HAP-1 (cell line): ENCODE measurements around the gene NPC1.
"Not testable (repeated sequence)": the region's sequence is repeated elsewhere in the genome, so short reads cannot be mapped to it uniquely, and the experiment has no call there.

Source experiments
- DNase-seq, 2 experiments: peaks; one replicate each; pipeline ENCODE4 v3.0.0-alpha.2; 2016 to 2020; ENCODE audit warnings: low spot score in 2 of 2
- H3K27me3 ChIP-seq: fragments of 250-450 bp; sonication (Bioruptor Pico); 2 replicates; pipeline ENCODE4 v1.5.1; 2020; ENCODE audit warnings: low read depth, mild to moderate bottlenecking, moderate library complexity
- H3K36me3 ChIP-seq: fragments of 250-450 bp; sonication (Bioruptor Pico); replicated peaks from 2 replicates; pipeline ENCODE4 v1.5.1; 2020; ENCODE audit warnings: mild to moderate bottlenecking
- H3K4me1 ChIP-seq: fragments of 250-450 bp; sonication (Bioruptor Pico); 2 replicates; pipeline ENCODE4 v1.5.1; 2020; ENCODE audit warnings: mild to moderate bottlenecking
- H3K4me3 ChIP-seq: fragments of 250-450 bp; sonication (Bioruptor Pico); 2 replicates; pipeline ENCODE4 v1.5.1; 2020; ENCODE audit warnings: mild to moderate bottlenecking, moderate library complexity
- H3K9me3 ChIP-seq: fragments of 250-450 bp; sonication (Bioruptor Pico); 2 replicates; pipeline ENCODE4 v1.5.1; 2020; ENCODE audit warnings: mild to moderate bottlenecking, moderate library complexity
- in situ Hi-C: fragments of 300-500 bp; cut with MboI; formaldehyde crosslinking; loops from 3 replicates; pipeline ENCODE4 v1.14.3; 2020; ENCODE audit warnings: low sequenced_read_pairs, inconsistent platforms, mixed read lengths

NPC1 gene

DNA sequence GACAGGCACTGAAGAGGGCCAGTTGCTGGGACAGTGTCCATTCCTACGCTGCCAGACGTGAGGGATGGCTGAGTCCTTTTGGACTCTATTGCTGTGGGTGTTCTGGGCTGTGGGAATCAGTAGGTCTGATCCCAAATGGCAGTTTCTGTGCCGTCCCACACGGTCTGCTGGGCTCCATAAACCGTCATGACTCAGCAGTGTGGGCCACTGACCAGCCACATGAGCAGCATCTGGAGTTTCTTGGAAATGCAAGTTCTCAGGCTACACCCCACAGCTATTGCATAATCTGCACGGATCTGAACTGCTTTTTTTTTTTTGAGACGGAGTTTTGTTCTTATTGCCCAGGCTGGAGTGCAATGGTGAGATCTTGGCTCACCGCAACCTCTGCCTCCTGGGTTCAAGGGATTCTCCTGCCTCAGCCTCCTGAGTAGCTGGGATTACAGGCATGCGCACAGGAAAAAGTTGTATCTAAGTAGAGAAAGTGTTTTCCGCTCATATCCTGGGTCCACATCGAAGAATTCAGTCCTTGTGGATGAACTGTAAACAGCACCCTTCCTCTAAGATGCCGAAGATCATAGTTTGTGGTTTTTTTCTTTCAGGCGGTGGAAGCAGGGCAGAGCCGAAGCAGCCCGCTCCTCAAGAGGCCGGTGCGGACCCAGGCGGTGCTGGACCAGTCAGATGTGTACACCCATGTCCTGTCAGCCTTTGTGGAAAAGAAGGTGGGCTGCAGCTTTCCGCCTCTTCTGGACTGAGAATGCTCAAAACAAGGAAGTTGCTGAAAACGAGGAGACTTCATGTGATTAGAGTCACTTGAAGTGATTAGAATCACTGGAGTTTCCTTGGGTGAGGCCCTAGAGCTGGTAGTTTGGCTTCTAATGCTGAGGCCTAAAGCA lies 57.5 kb downstream of the NPC1 start:
- no peak for DNase-seq
- Histone ChIP-seq H3K9me3 (no peaks in the 10 kb centered on the region), H3K36me3 (peaks cover 75% of the 10 kb centered on the region), H3K27me3 (no peaks in the 10 kb centered on the region), H3K4me3 (no peak overlapping the region), H3K4me1 (no peaks in the 10 kb centered on the region)
- in situ Hi-C loops: no loop called here

DNA sequence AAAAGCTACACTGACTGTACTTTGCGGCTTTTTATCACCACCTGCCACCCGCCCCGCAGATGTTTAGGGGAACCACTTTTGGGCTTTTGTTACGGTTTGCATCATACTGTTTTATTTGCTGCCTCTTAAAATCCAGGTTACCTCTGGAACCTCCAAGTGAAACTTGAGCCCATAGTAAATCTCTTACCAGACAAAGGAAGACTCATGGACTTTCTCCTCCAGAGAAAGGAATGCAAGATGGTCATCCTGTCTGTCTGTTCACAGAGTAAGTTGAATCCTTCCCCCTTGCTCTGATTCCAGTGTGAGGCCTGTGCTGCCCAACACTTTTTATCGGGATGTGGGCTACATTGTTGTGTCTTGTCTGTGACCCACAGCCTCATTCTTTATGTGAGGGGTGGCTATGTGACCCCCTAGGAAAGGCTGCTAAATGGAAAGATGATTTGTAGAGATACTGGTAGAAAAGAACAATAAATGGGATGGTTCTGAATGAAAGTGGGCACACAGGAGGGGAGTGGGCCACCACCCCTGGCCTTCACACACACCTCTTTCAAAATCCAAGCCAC lies 59.7 kb downstream of the NPC1 start:
- H3K4me1 ChIP-seq: no peaks in the 10 kb centered on the region
- DNase-seq: no peak
- H3K36me3 ChIP-seq: peaks cover 69% of the 10 kb centered on the region

DNA sequence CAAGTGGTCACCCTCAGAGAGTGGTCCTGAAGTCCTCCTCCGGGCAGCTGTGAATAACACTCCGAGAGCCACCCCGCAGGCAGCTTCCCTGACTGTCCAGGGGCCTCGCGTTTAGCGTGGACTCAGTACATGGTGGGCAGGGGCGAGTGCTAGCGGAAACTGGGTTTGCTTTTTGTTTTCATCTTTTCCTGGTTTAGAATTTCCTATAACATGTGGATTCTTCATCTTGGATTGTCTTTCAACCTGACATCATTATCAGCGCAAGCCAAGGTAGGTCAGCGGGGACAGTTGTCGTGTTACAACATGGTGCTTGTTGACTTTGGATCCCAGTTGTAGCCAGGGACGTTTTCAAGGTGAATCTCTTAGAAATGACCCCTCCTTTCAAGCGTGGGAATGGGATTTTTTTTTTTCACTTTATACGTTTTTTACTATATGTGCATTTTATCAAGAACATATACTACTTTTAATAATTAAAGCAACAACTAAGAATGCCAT lies 62.0 kb downstream of the NPC1 start:
- peaks cover 55% of the 10 kb centered on the region for H3K36me3 ChIP-seq
- H3K27me3 ChIP-seq: no peaks in the 10 kb centered on the region
- no peak overlapping the region for H3K4me3 ChIP-seq
- no peaks in the 10 kb centered on the region for H3K4me1 ChIP-seq
- in situ Hi-C loops: loop anchor here (25.0 kb wide), 1 partner anchor 588 kb away; no protein-coding TSS in a partner anchor
- no peak for DNase-seq
- no peaks in the 10 kb centered on the region for H3K9me3 ChIP-seq

More for the DNA sequence above, 59.7 kb downstream of the NPC1 start:
- H3K27me3 ChIP-seq: no peaks in the 10 kb centered on the region
- in situ Hi-C loops: no loop called here
- no peak overlapping the region for H3K4me3 ChIP-seq
- H3K9me3 ChIP-seq: no peaks in the 10 kb centered on the region

DNA sequence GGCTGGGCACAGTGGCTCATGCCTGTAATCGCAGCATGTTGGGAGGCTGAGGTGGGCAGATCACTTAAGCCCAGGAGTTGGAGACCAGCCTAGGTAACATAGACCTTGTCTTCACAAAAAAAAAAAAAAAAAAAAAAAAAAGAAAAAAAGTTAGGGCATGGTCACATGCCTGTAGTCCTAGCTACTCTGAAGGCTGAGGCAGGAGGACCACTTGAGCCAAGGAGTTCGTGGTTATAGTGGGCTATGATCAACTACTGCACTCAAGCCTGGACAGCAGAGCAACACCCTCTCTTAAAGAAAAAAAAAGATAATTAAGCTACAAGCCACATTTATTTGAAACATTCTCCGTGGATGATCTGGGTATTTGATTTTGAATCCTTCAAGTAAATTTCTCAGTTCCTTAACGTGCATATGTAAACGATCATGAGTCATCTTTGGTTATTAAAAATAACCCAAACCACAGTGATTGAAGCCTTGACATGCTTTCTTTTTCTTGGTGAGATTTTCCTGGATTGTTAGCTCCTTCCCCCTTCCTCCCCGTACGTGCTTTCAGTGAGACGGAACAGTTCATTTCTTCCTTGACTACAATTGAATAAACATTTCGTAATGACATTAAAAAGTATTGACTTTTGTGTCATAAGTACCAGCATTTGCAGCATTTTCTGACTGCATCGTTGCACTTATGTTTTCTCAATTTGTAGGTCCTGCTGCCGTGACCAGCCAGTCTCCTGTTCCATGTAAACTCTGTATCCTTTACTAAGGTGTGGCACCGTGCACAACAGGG lies 62.7 kb downstream of the NPC1 start:
- peaks cover 55% of the 10 kb centered on the region for H3K36me3 ChIP-seq
- no peaks in the 10 kb centered on the region for H3K27me3 ChIP-seq
- no peak for DNase-seq
- in situ Hi-C loops: loop anchor here (25.0 kb wide), 1 partner anchor 589 kb away; no protein-coding TSS in a partner anchor
- no peaks in the 10 kb centered on the region for H3K9me3 ChIP-seq
- H3K4me3 ChIP-seq: no peak overlapping the region
- H3K4me1 ChIP-seq: no peaks in the 10 kb centered on the region

DNA sequence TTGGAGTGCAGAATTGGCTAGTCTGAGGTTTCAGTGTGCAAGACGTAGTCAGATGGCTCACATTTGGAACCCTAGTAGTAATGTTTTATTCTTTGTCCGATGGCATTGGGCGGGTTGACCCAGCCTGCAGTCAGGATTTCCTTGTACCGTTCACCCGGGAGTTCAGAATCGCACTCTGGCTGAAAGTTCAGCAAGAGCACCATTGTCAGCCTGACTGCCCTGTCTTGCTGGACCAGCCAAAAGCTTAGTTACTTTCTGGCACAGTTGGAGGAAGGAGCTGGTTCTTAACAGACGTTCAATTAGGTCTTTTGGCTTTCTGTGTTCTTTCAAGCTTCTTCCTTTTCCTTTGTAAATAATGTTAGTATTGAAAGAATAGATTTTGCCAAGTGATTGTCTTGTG lies 64.4 kb downstream of the NPC1 start:
- no peaks in the 10 kb centered on the region for H3K4me1 ChIP-seq
- no peaks in the 10 kb centered on the region for H3K27me3 ChIP-seq
- no peak for DNase-seq
- H3K9me3 ChIP-seq: no peaks in the 10 kb centered on the region
- peaks cover 50% of the 10 kb centered on the region for H3K36me3 ChIP-seq
- H3K4me3 ChIP-seq: no peak overlapping the region
- in situ Hi-C loops: loop anchor here (25.0 kb wide), 1 partner anchor 590 kb away; no protein-coding TSS in a partner anchor

DNA sequence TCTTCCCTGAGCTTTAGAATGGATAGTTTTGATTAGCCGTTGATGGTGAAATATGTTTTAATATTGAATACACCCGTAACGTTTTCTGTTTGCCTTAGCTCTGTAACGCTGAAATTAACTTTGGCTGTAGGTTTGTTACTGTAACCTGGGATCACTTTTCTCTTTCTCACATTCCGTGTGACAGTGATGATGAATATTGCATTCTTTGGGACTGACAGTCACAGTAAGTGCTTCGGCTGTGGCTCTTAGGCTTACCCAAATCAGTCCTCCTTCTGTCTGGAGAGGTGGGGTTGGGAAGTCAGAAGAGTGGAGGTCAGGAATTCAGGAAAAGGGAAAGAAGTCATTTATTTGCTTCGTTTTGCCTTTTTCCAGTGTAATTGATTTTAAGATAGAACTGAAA lies 65.0 kb downstream of the NPC1 start:
- Histone ChIP-seq H3K4me1 (no peaks in the 10 kb centered on the region), H3K27me3 (no peaks in the 10 kb centered on the region), H3K36me3 (peaks cover 45% of the 10 kb centered on the region), H3K4me3 (no peak overlapping the region), H3K9me3 (no peaks in the 10 kb centered on the region)
- no peak for DNase-seq
- in situ Hi-C loops: loop anchor here (25.0 kb wide), 1 partner anchor 591 kb away; no protein-coding TSS in a partner anchor

DNA sequence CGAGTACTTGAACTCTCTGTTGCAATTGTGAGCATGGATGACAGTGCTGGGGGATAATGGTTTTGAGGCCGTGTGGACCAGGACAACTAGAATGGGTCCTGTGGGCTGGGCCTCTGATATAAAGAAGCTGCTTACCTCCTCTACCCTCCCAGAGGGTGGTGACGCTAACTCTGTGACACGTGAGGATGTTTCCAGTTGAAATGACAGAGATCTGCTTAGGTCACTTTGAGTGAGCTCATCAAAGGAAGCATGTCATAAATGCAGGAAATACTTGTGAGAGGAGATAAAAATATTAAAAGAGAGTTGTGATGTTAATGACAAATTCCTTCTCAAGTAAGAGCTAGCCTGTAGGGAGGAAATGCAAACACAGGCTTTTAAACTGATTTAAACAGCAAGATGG lies 66.6 kb downstream of the NPC1 start:
- no peaks in the 10 kb centered on the region for H3K4me1 ChIP-seq
- no peak for DNase-seq
- in situ Hi-C loops: loop anchor here (10.0 to 25.0 kb wide), 2 partner anchors 295 to 593 kb away; no protein-coding TSS in a partner anchor
- H3K9me3 ChIP-seq: no peaks in the 10 kb centered on the region
- H3K4me3 ChIP-seq: no peak overlapping the region
- no peaks in the 10 kb centered on the region for H3K27me3 ChIP-seq
- H3K36me3 ChIP-seq: peaks cover 45% of the 10 kb centered on the region

DNA sequence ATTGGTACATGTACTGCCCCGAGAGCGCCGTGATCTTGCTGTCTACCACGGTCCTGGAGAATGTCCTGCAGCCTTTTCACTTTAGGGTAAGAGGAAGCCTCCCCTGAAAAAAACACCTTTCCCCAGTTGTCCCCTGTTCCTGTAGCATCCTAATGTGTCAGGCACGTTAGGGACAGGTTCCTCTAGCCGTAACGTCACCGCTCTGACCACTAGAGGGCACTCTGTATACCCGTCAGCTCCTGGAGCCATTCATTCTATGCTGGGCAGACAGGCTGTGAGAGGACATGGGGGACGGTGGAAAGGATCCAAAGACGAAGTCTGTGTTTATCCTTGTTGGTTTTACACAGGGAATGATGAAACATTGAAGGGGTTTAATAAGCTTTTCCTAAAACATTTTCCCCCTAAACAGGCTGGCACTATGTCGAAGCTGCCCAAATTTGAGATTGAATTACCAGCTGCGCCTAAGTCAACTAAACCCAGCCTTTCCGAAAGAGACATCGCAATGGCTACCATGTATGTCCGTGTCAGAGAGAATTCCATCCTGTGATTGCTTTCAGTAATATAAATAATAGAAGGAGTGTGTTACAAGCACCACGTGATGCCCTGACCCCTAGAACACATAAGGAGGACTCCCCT lies 70.3 kb downstream of the NPC1 start:
- in situ Hi-C loops: loop anchor here (10.0 to 25.0 kb wide), 2 partner anchors 299 to 596 kb away; no protein-coding TSS in a partner anchor
- DNase-seq: peak; percentile 64 to 84
- Histone ChIP-seq H3K27me3 (no peaks in the 10 kb centered on the region), H3K9me3 (no peaks in the 10 kb centered on the region), H3K36me3 (peaks cover 28% of the 10 kb centered on the region), H3K4me3 (no peak overlapping the region), H3K4me1 (no peaks in the 10 kb centered on the region)

DNA sequence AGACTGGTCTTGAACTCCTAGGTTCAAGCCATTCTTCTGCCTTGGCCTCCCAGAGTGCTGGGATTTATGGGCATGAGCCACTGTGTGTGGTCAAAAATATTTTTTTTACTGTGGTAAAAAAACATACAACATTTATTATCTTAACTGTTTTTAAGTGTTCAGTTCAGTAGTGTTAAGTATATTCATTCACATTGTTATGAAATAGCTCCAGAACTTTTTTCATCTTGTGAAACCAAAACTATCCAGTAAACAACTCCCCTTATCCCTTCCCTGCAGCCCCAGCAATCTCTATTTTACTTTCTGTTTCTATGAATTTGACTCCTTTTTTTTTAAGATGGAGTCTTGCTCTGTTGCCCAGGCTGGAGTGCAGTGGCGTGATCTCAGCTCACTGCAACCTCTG lies 73.7 kb downstream of the NPC1 start:
- in situ Hi-C loops: loop anchor here (10.0 to 25.0 kb wide), 2 partner anchors 302 to 600 kb away; no protein-coding TSS in a partner anchor
- Histone ChIP-seq H3K27me3 (no peaks in the 10 kb centered on the region), H3K36me3 (peaks cover 39% of the 10 kb centered on the region), H3K4me1 (no peaks in the 10 kb centered on the region), H3K4me3 (no peak overlapping the region), H3K9me3 (no peaks in the 10 kb centered on the region)
- no peak for DNase-seq

DNA sequence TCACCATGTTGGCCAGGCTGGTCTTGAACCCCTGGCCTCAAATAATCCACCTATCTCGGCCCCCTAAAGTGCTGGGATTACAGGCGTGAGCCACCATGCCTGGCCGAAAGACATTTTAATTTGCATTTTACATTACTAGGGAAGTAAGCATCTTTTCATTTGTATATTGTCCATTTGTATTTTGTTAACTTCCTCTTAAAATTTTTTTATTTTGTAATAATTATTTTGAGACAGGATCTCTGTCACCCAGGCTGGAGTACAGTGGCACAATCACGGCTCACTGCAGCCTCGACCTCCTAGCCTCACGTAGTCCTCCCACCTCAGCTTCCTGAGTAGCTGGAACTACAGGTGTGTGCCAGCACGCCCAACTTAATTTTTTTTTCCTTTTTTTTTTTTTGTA lies 74.1 kb downstream of the NPC1 start:
- not testable (repeated sequence) for DNase-seq, H3K27me3 ChIP-seq, H3K4me1 ChIP-seq, H3K4me3 ChIP-seq, H3K9me3 ChIP-seq
- peaks cover 43% of the 10 kb centered on the region for H3K36me3 ChIP-seq
- in situ Hi-C loops: loop anchor here (10.0 to 25.0 kb wide), 2 partner anchors 303 to 600 kb away; no protein-coding TSS in a partner anchor

DNA sequence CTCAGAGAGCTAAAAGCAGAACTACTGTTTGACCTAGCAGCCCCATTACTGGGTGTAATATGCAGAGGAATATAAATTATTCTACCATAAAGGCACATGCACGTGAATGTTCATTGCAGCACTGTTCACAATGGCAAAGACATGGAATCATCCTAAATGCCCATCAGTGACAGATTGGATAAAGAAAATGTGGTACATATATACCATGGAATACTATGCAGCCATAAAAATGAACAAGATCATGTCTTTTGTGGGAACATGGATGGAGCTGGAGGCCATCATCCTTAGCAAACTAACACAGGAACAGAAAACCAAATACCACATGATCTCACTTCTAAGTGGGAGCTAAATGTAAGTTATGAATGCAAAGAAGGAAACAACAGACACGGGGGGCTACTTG lies 75.4 kb downstream of the NPC1 start:
- H3K4me3 ChIP-seq, H3K4me1 ChIP-seq, DNase-seq, H3K9me3 ChIP-seq, H3K27me3 ChIP-seq: not testable (repeated sequence)
- H3K36me3 ChIP-seq: peaks cover 38% of the 10 kb centered on the region
- in situ Hi-C loops: loop anchor here (10.0 to 25.0 kb wide), 2 partner anchors 304 to 601 kb away; no protein-coding TSS in a partner anchor

DNA sequence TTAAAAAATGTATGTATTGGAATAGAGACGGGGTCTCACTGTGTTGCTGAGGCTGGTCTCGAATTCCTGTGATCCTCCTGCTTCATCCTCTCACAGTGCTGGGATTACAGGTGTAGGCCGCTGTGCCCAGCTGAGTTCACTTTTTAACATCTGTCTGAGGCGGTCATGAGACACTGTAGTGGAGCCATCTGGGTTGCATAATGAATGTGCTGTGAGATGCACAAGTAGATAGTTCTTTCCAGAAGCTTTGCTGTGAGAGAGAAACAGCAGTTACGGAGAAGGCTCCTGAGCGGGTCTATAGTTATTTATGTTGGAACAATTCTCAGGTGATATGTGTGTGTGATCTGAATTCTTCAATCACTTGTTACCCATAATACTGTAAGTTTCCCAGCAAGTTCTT lies 79.9 kb downstream of the NPC1 start:
- in situ Hi-C loops: loop anchor here (25.0 kb wide), 1 partner anchor 606 kb away; no protein-coding TSS in a partner anchor
- no peak for DNase-seq
- H3K4me1 ChIP-seq: peaks cover 13% of the 10 kb centered on the region
- H3K4me3 ChIP-seq: no peak overlapping the region
- no peaks in the 10 kb centered on the region for H3K9me3 ChIP-seq
- H3K27me3 ChIP-seq: no peaks in the 10 kb centered on the region
- peaks cover 35% of the 10 kb centered on the region for H3K36me3 ChIP-seq

DNA sequence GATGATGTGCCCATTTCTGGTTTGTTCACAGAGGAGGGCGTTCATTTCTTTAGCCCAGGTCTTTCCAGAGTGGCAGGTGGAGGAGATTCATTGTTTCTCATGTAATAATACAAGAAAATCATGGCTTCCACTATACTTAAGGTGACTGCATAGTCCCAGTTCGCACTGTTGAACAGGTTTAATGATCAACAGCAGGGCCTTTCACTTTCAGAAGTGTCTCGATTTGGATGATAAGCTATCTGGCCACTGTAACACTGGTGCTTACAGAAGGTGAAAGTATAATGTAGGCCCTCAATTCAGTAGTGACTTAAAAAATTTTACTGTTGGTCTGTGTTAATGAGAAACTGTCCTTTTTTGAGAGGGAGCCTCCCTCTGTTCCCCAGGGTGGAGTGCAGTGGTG lies 81.6 kb downstream of the NPC1 start:
- Histone ChIP-seq H3K36me3 (peaks cover 25% of the 10 kb centered on the region), H3K4me3 (peak overlapping the region; percentile 52; the same call in 1 of the 2 replicates)
- in situ Hi-C loops: loop anchor here (25.0 kb wide), 1 partner anchor 608 kb away; no protein-coding TSS in a partner anchor

More for the DNA sequence above, 81.6 kb downstream of the NPC1 start:
- Histone ChIP-seq H3K9me3 (no peaks in the 10 kb centered on the region), H3K4me1 (peaks cover 13% of the 10 kb centered on the region), H3K27me3 (no peaks in the 10 kb centered on the region)
- no peak for DNase-seq
